Small intestine (tissue), 7 donors: ENCODE results near the gene C12orf75. TPM values are rescaled to one million over a fixed set of nuclear protein-coding genes. Genes with fewer than 3 reads are reported as not detected.

Source experiments
- DNase-seq, 2 donors: peaks; one replicate each; pipeline versions ENCODE4 v3.0.0 to v3.0.0-alpha.2; 2013
- FAIRE-seq: peaks from 2 replicates; lab custom pipeline; 2012; peaks lifted over from hg19 to GRCh38; lab: Jason Lieb, UNC
- H3K27ac ChIP-seq, 3 donors: one replicate each; pipeline ENCODE4 v1.5.1; 2013; ENCODE audit warnings: low read length in 2 of 3, mild to moderate bottlenecking in 2 of 3, control low read depth in 1 of 3, inconsistent platforms in 1 of 3, low read depth in 1 of 3, moderate library complexity in 1 of 3
- H3K27me3 ChIP-seq, 3 donors: one replicate each; pipeline ENCODE4 v1.6.1; 2013; ENCODE audit warnings: low read length in 3 of 3, inconsistent platforms in 1 of 3; ENCODE audit not compliant: control insufficient read depth in 3 of 3, insufficient read depth in 3 of 3
- H3K36me3 ChIP-seq, 3 donors: one replicate each; pipeline ENCODE4 v1.6.1; 2013; ENCODE audit warnings: low read length in 3 of 3, inconsistent platforms in 1 of 3, low read depth in 1 of 3, mild to moderate bottlenecking in 1 of 3, moderate library complexity in 1 of 3; ENCODE audit not compliant: control insufficient read depth in 3 of 3, insufficient read depth in 2 of 3
- H3K4me1 ChIP-seq, 3 donors: one replicate each; pipeline ENCODE4 v1.6.1; 2013; ENCODE audit warnings: low read length in 2 of 3, inconsistent platforms in 1 of 3, low read depth in 1 of 3, mild to moderate bottlenecking in 1 of 3, moderate library complexity in 1 of 3; ENCODE audit not compliant: control insufficient read depth in 3 of 3, insufficient read depth in 2 of 3
- H3K4me3 ChIP-seq, 3 donors: one replicate each; pipeline ENCODE4 v1.5.1; 2013; ENCODE audit warnings: low read length in 3 of 3, control low read depth in 1 of 3, inconsistent platforms in 1 of 3, low read depth in 1 of 3, mild to moderate bottlenecking in 1 of 3, moderate library complexity in 1 of 3
- H3K9me3 ChIP-seq, 2 donors: one replicate each; pipeline ENCODE4 v1.6.1; 2013; ENCODE audit warnings: low read depth in 1 of 2, low read length in 1 of 2; ENCODE audit not compliant: control insufficient read depth in 2 of 2, insufficient read depth in 1 of 2
- WGBS, 3 donors: extraction: QIAGEN DNeasy Blood & Tissue Kit; methylation state at CpG; one replicate each; pipeline ENCODE4 v1.1.7; 2013; 5-methylcytosine and 5-hydroxymethylcytosine counted together
- polyA plus RNA-seq, 4 donors: library from polyadenylated mRNA; stranded (reverse) in 3 of 4; unstranded in 1 of 4; fragments of 200-250 nt in 3 of 4; fragments of 120-200 nt in 1 of 4; gene quantifications; one replicate each; pipeline versions ENCODE4 v1.2.1 to v1.2.3, GENCODE V29; 2013
- donor health status: healthy with polysubstance abuse.
- donor health status: control.
- donor health status: control.
- donor health status: Bipolar disorder and iron deficiency.
- donor health status: healthy.

Gene C12orf75
- polyA plus RNA-seq, 4 donors = 14.2 to 44.7 (median 36.0) TPM

DNA sequence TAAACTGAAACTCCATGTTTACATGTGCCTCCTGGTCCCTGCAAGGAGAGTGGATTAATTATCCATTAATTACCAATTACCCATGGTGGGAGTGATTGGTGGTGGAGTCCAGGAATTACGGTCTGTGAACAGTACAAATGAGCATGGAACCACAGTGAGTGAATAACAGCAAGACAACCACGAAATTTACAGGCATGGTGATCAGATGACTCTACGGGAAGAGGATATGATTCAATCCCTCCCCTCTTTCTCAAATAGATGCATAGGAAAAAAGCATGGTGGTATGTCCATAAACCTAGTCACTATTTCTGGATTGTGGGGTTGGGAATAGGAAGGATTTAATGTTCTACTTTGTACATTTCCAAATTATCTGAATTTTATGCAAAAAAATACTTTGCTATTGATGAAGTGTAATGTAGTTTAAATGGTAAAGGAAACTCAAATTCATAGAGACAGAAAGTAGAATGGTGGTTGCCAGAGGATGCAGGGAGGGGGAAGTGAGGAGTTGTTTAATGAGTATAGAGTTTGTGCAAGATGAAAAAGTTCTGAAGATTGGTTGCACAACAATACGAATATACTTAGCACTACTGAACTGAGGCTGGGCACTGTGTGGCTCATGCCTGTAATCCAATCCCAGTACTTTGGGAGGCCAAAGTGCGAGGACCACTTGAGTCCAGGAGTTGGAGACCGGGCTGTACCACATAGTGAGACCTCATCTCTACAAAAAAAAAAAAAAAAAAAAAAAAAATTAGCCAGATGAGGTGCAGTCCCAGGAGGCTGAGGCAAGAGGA lies 41.2 kb upstream of the C12orf75 start:
- no peak for DNase-seq

DNA sequence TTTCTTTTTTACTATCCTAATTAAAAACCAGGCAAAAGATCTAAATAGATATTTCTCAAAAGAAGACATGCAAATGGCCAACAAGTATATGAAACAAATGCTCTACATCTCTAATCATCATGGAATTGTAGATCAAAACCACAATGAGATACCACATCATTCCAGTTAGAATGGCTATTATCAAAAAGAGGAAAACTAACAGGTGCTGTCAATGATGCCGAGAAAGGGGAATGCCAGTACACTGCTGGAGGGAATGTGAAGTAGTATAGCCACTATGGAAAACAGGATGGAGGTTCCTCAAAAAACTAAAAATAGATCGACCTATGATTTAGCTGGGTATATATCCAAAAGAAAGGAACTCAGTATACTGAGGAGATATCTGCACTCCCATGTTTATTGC lies 39.0 kb upstream of the C12orf75 start:
- H3K9me3 ChIP-seq = no peaks in the 10 kb centered on the region
- H3K4me1 ChIP-seq = peaks cover 0 to 12% (median 0%) of the 10 kb centered on the region in 3 donors
- 85 to 94% (median 93%) methylated on average over 2 of the region's 2 CpGs for WGBS, 3 donors
- no peak overlapping the region for H3K27ac ChIP-seq
- no peak overlapping the region for H3K4me3 ChIP-seq
- no peaks in the 10 kb centered on the region for H3K36me3 ChIP-seq
- H3K27me3 ChIP-seq = peaks cover 0 to 2% (median 0%) of the 10 kb centered on the region in 3 donors
- FAIRE-seq = no peak
- DNase-seq = no peak

More for the DNA sequence above, 41.2 kb upstream of the C12orf75 start:
- peaks cover 0 to 2% (median 0%) of the 10 kb centered on the region in 3 donors for H3K27me3 ChIP-seq
- H3K36me3 ChIP-seq = no peaks in the 10 kb centered on the region
- FAIRE-seq = no peak
- no peaks in the 10 kb centered on the region for H3K9me3 ChIP-seq
- peaks cover 0 to 6% (median 0%) of the 10 kb centered on the region in 3 donors for H3K4me1 ChIP-seq
- 83 to 92% (median 85%) methylated on average over 6 of the region's 6 CpGs for WGBS, 3 donors
- H3K27ac ChIP-seq = no peak overlapping the region
- H3K4me3 ChIP-seq = no peak overlapping the region

- Histone ChIP-seq H3K36me3 (no peaks in the 10 kb centered on the region), H3K4me3 (no peak overlapping the region), H3K9me3 (peaks cover 0 to 4% of the 10 kb centered on the region in 2 donors), H3K4me1 (peaks cover 0 to 12% (median 0%) of the 10 kb centered on the region in 3 donors), H3K27ac (no peak overlapping the region), H3K27me3 (peaks cover 0 to 2% (median 0%) of the 10 kb centered on the region in 3 donors)
- FAIRE-seq = no peak
- DNase-seq = peak; percentile 24 to 73
- 16 to 60% (median 28%) methylated on average over 1 of the region's 1 CpG for WGBS, 3 donors
Measured at GRCh38 chr12:105292705-105293104, 37.8 kb upstream of the C12orf75 start.

GRCh38 chr12:105293187-105293586 lies 37.3 kb upstream of the C12orf75 start:
- Histone ChIP-seq H3K36me3 (no peaks in the 10 kb centered on the region), H3K27ac (peak overlapping the region in 1 of 3 donors; percentile 31), H3K27me3 (peaks cover 0 to 2% (median 0%) of the 10 kb centered on the region in 3 donors), H3K4me3 (no peak overlapping the region), H3K4me1 (peaks cover 0 to 12% (median 0%) of the 10 kb centered on the region in 3 donors), H3K9me3 (peaks cover 0 to 9% of the 10 kb centered on the region in 2 donors)
- FAIRE-seq = no peak
- peak in 1 of 2 donors; percentile 30 for DNase-seq

DNA sequence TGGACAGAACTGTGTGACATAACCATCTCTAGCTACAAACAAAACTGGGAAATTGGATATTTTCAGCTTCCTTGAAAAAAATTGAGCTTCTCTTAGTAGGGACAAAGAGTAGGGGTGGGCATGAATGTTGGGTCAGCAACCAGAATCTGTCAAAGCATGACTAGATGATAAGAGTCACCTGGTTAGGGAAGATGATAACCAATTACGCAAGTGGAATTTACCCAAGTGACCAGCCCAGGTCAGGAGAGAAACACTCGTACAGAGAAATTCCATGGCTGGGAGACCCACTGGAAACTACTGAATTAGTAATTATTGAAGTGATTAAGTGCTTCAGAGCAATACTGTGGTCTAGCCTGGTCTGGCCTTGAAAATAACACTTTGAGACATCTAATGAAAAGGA lies 36.3 kb upstream of the C12orf75 start:
- H3K4me1 ChIP-seq = peaks cover 0 to 12% (median 0%) of the 10 kb centered on the region in 3 donors
- DNase-seq (peak in 1 of 2 donors; percentile 44), FAIRE-seq (no peak)
- peaks cover 0 to 12% of the 10 kb centered on the region in 2 donors for H3K9me3 ChIP-seq
- H3K27ac ChIP-seq = peak overlapping the region in 1 of 3 donors; percentile 31
- no peaks in the 10 kb centered on the region for H3K36me3 ChIP-seq
- WGBS, 3 donors = 78 to 88% (median 82%) methylated on average over 2 of the region's 2 CpGs
- no peaks in the 10 kb centered on the region for H3K27me3 ChIP-seq
- no peak overlapping the region for H3K4me3 ChIP-seq

DNA sequence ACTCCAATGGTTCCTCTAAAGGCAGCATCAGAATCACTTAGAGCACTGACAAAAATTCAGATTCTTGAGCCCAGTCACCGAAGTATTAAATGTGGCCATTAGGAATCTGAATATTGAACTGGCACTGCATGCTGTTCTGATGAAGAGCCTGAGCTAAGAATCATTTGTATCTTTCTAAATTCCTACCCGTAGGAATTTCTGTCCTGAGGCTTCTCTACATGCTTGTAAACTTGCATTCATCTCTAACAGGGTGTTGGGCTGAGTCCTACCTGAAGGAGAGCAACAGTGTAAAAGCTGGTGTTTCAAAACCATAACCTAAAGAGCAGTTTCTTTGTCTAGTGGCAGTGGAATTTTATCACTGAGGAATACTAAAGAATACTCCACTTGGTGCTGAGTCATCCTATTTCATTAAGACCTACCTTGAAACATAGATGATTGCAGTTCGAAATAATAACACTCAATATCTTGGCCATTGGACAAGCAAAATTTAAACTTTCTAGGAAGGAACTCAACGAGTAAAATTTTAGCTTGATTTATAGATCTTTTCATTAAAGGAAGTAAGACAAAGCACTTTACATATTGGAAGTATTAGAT lies 35.5 kb upstream of the C12orf75 start:
- Histone ChIP-seq H3K36me3 (no peaks in the 10 kb centered on the region), H3K4me1 (peaks cover 0 to 12% (median 0%) of the 10 kb centered on the region in 3 donors), H3K27me3 (no peaks in the 10 kb centered on the region), H3K4me3 (no peak overlapping the region), H3K9me3 (peaks cover 0 to 12% of the 10 kb centered on the region in 2 donors), H3K27ac (peak overlapping the region in 1 of 3 donors; percentile 31)
- WGBS, 3 donors = 83 to 87% (median 83%) methylated on average over 4 of the region's 4 CpGs
- no peak for FAIRE-seq
- no peak for DNase-seq

- DNase-seq = no peak
- WGBS, 3 donors = 67 to 73% (median 68%) methylated on average over 8 of the region's 8 CpGs
Measured at GRCh38 chr12:105296116-105297089, 34.1 kb upstream of the C12orf75 start.

GRCh38 chr12:105300883-105301282 lies 29.6 kb upstream of the C12orf75 start:
- FAIRE-seq = no peak
- H3K4me3 ChIP-seq = no peak overlapping the region
- 90 to 96% (median 91%) methylated on average over 6 of the region's 6 CpGs for WGBS, 3 donors
- H3K27ac ChIP-seq = no peak overlapping the region
- H3K9me3 ChIP-seq = peaks cover 0 to 12% of the 10 kb centered on the region in 2 donors
- no peaks in the 10 kb centered on the region for H3K36me3 ChIP-seq
- DNase-seq = no peak
- H3K27me3 ChIP-seq = no peaks in the 10 kb centered on the region
- no peaks in the 10 kb centered on the region for H3K4me1 ChIP-seq

More at GRCh38 chr12:105296116-105297089, 34.1 kb upstream of the C12orf75 start:
- H3K4me1 ChIP-seq = peaks cover 0 to 12% (median 0%) of the 10 kb centered on the region in 3 donors
- no peak overlapping the region for H3K4me3 ChIP-seq
- peaks cover 0 to 12% of the 10 kb centered on the region in 2 donors for H3K9me3 ChIP-seq
- no peak for FAIRE-seq
- no peak overlapping the region for H3K27ac ChIP-seq
- H3K36me3 ChIP-seq = no peaks in the 10 kb centered on the region
- no peaks in the 10 kb centered on the region for H3K27me3 ChIP-seq
